ENCODE measurements around the gene TMEM89. TPM values are rescaled to one million over a fixed set of nuclear protein-coding genes. Genes with fewer than 3 reads are reported as not detected.

Gene TMEM89
- total RNA-seq, 6 experiments from 2014 or later, result 0.25 TPM; not detected in 5

DNA sequence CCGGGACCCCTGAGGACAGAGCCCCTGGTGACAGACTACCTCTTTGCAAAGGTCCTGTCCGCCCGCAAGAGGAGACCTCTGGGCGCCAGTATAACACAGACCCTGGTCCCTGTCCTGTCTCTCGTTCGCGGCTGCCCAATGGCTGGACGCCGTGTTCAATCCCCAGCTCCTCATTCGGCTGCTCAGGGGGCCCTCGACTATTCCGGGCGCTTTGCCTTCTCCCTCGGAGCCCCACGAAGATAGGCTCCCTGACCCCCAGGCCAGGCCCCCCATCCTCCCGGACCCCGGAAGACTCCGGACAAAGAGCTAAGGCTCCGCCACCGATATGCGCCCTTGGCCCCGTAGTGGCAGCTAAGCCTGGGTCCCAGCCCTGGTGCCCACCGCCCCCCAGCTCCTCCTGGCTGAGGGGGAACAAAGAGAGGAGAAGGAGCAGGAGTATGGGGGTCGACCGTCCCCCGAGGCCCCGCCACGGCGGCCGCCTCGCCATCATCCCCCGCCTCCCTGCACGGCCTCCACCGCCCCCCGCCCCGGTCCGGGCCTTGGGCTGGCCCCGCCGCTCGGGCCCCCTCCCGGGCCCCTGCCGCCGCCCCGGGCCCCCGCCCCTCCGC lies 40.7 kb upstream of the TMEM89 start:
- Mint-ChIP-seq H3K4me1 (ENCODE audit: low read depth) (peaks cover 17% of the 10 kb centered on the region), H3K9me3 (peaks cover 3% of the 10 kb centered on the region), H3K27me3 (ENCODE audit: insufficient read depth) (peaks cover 11% of the 10 kb centered on the region), H3K4me3 (no peak overlapping the region; the same call in 1 of the 2 replicates), H3K36me3 (ENCODE audit: low read depth) (peaks cover 26% of the 10 kb centered on the region; the same call in 1 of the 2 replicates), H3K27ac (no peak overlapping the region)
- no peak for DNase-seq
- TF ChIP-seq, protein P1, sequence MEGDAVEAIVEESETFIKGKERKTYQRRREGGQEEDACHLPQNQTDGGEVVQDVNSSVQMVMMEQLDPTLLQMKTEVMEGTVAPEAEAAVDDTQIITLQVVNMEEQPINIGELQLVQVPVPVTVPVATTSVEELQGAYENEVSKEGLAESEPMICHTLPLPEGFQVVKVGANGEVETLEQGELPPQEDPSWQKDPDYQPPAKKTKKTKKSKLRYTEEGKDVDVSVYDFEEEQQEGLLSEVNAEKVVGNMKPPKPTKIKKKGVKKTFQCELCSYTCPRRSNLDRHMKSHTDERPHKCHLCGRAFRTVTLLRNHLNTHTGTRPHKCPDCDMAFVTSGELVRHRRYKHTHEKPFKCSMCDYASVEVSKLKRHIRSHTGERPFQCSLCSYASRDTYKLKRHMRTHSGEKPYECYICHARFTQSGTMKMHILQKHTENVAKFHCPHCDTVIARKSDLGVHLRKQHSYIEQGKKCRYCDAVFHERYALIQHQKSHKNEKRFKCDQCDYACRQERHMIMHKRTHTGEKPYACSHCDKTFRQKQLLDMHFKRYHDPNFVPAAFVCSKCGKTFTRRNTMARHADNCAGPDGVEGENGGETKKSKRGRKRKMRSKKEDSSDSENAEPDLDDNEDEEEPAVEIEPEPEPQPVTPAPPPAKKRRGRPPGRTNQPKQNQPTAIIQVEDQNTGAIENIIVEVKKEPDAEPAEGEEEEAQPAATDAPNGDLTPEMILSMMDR (IDR thresholded peaks at IDR 0.05), result no peak

DNA sequence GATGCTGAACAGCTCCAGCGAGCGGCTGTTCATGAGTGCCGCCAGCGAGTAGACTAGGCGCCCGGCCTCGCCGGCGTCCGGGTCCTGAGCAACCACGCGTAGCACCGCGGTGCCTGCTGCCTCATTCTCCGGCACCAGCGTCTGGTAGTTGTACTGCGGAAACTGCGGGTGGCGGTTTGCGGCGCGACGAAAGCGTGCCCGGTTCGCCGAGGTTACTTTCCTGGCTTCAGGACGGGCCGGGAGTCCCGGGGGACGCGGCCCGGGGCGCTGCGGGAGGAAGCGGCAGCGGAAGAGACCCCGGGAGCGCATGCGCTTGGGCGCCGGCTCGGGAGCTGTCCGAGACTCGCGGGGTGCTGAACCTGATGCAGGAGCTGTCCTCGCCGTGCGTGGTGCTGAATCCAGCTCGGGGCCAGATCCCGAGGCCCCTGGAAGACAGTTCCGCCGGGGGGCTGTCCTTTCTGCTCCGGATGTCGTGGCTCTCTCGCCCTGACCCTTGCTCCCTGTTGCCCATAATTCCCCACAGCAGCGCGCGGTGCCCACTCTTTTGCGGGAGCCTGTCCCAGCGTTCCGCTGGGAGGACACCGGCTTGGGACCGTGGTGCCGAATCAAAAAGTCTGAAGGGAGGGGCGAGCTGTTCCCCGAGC lies 40.1 kb upstream of the TMEM89 start:
- DNase-seq, result peak; percentile 9
- no peak overlapping the region for H3K27ac Mint-ChIP-seq
- H3K4me1 Mint-ChIP-seq (ENCODE audit: low read depth), result peaks cover 17% of the 10 kb centered on the region
- H3K4me3 Mint-ChIP-seq, result peak overlapping the region; percentile 54
- H3K27me3 Mint-ChIP-seq (ENCODE audit: insufficient read depth), result peaks cover 11% of the 10 kb centered on the region
- TF ChIP-seq, protein P1 (IDR thresholded peaks at IDR 0.05), result no peak
- peaks cover 3% of the 10 kb centered on the region for H3K9me3 Mint-ChIP-seq
- H3K36me3 Mint-ChIP-seq (ENCODE audit: low read depth), result peaks cover 26% of the 10 kb centered on the region; the same call in 1 of the 2 replicates

DNA sequence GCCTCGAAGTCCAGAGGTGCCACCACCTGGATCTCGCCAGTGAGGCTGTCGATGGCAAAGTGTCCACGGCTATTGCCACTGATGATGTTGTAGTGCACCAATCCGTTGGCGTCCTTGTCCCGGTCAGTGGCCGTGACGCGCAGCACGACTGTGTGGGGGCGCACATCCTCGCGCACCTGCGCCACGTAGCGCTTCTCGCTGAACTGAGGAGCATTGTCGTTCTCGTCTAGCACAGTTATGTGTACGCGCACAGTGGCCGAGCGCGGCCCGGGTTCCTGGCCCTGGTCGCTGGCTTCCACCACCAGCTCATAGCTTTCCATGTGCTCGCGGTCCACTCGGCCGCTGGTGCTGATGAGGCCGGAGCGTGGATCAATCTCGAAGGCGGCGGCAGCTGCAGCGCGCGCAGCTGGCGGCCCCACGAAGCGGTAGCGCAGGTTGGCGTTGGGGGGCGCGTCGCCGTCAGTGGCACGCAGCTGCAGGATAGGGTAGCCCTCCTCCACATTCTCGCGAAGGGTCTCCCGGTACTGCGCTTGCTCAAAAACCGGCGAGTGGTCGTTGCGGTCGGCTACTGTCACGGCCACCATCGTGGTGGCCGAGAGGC lies 39.3 kb upstream of the TMEM89 start:
- no peak for DNase-seq
- TF ChIP-seq, protein P1 (IDR thresholded peaks at IDR 0.05), result no peak
- Mint-ChIP-seq H3K36me3 (ENCODE audit: low read depth) (peaks cover 26% of the 10 kb centered on the region; the same call in 1 of the 2 replicates), H3K27ac (no peak overlapping the region), H3K9me3 (peaks cover 3% of the 10 kb centered on the region), H3K4me1 (ENCODE audit: low read depth) (peaks cover 17% of the 10 kb centered on the region), H3K27me3 (ENCODE audit: insufficient read depth) (peaks cover 11% of the 10 kb centered on the region), H3K4me3 (no peak overlapping the region)

DNA sequence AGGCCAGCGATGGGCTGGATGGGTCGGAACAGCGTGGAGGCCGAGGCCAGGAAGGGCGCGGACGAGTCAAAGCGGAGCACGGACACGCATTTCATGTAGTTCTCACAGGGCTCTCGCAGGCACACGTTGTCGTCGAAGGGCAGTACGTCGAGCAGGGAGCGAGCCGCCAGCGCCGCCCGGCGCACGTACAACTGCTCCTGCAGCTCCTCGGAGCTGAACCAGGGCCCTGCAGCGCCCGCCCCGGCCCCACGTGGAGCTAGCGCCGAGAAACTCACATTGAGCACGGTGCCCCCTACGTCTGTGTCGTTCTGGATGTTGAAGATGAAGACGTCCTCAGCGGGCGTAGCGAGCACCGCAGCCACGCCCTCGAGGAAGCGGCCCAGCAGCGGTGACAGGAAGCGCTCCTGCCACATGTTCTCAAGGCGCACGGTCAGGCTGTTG lies 35.3 kb upstream of the TMEM89 start:
- H3K27me3 Mint-ChIP-seq (ENCODE audit: insufficient read depth), result peaks cover 5% of the 10 kb centered on the region
- H3K27ac Mint-ChIP-seq, result no peak overlapping the region
- H3K4me3 Mint-ChIP-seq, result no peak overlapping the region
- TF ChIP-seq, protein P1 (IDR thresholded peaks at IDR 0.05), result no peak
- H3K4me1 Mint-ChIP-seq (ENCODE audit: low read depth), result no peaks in the 10 kb centered on the region
- peaks cover 21% of the 10 kb centered on the region; the same call in 1 of the 2 replicates for H3K36me3 Mint-ChIP-seq (ENCODE audit: low read depth)
- DNase-seq, result no peak
- H3K9me3 Mint-ChIP-seq, result peaks cover 3% of the 10 kb centered on the region

DNA sequence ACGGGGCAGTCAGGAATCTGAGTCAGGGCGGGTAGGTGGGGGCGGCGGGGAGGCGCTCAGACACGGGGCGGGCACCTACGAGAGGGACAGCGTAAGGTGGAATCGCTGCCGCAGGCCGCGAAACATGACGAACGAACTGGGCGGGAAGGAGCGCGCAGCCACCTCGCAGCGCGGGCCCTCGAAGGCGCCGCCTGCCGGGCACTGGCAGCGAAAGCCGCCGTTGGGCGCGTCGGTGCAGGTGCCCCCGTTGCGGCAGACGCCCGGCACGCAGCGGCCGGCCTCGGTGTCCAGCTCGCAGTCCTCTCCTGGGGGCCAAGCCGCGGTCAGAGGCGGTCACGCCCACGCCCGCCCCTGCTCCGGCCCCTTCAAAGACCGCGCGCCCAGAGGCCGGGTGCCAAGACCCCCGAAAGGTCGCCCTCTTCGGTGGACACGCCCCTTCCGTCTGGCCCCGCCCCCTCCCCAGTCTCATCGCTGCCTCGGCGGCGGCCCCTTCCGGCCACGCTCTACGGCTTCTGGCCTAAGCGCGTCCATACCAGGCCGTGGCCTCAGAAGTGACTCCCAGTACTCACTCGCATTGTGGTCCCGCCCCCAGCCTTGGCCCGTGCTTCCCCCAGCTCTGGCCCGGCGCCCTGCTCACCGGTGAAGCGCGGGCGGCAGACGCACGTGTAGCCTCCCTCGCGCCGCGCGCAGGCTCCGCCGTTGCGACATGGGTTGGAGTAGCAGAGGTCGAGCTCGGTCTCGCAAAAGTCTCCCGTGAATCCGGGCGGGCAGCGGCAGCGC lies 34.7 kb upstream of the TMEM89 start:
- Mint-ChIP-seq H3K4me1 (ENCODE audit: low read depth) (no peaks in the 10 kb centered on the region), H3K4me3 (no peak overlapping the region), H3K9me3 (peaks cover 3% of the 10 kb centered on the region), H3K27me3 (ENCODE audit: insufficient read depth) (peaks cover 5% of the 10 kb centered on the region), H3K27ac (no peak overlapping the region), H3K36me3 (ENCODE audit: low read depth) (peaks cover 21% of the 10 kb centered on the region; the same call in 1 of the 2 replicates)
- peak; percentile 55 for DNase-seq
- TF ChIP-seq, protein P1 (IDR thresholded peaks at IDR 0.05), result peak; percentile 75

Measured in HFFc6 (cell line).